Measurements from ENCODE around the gene ELP6. TPM values are rescaled to one million over a fixed set of nuclear protein-coding genes. Genes with fewer than 3 reads are reported as not detected.
A peak's percentile ranks its signal among the peaks of the same experiment; 100 is the strongest.

ELP6 gene
- total RNA-seq (ENCODE audit: low replicate concordance): 25.1 and 51.3 TPM in 2 replicates
- long read RNA-seq, transcript ELP6-201 (7 exons, 1,401 nt): major isoform, 43 of 70 reads
- long read RNA-seq, transcript ELP6-205 (7 exons, 880 nt): minor isoform, 9 of 70 reads
- long read RNA-seq, partial matches to known transcripts: 3 of 70 reads
- long read RNA-seq, other reads (novel, unspliced or antisense): 13 of 70 reads

- peak within 1 kb of the TSS; percentile 96 for H3K27ac Mint-ChIP-seq
- H3K4me3 Mint-ChIP-seq: peak within 1 kb of the TSS; percentile 99
- no peaks in the 10 kb centered on the region for H3K9me3 Mint-ChIP-seq
- no peaks in the 10 kb centered on the region for H3K36me3 Mint-ChIP-seq
- no peaks in the 10 kb centered on the region for H3K27me3 Mint-ChIP-seq
- H3K4me1 Mint-ChIP-seq (ENCODE audit: unreplicated experiment): peaks cover 15% of the 10 kb centered on the region
- DNase-seq (ENCODE audit: extremely low spot score, unreplicated experiment): peak; percentile 97
- peak; percentile 67 for TF ChIP-seq CTCF (conservative IDR thresholded peaks at IDR 0.05)
Measured at GRCh38 chr3:47513125-47513929, at the start of gene ELP6. Gene ELP6 (minus strand): TSS chr3:47513712. CDS start chr3:47513590, 122 bp downstream.

GRCh38 chr3:47556351-47556750, 42.8 kb upstream of the ELP6 start:
- no peak for TF ChIP-seq CTCF (conservative IDR thresholded peaks at IDR 0.05)
- H3K4me1 Mint-ChIP-seq (ENCODE audit: unreplicated experiment): no peaks in the 10 kb centered on the region
- H3K27ac Mint-ChIP-seq: no peak overlapping the region
- H3K9me3 Mint-ChIP-seq: no peaks in the 10 kb centered on the region
- no peaks in the 10 kb centered on the region for H3K36me3 Mint-ChIP-seq
- peaks cover 6% of the 10 kb centered on the region for H3K27me3 Mint-ChIP-seq
- DNase-seq (ENCODE audit: extremely low spot score, unreplicated experiment): no peak
- H3K4me3 Mint-ChIP-seq: no peak overlapping the region

GRCh38 chr3:47554335-47554734, 40.8 kb upstream of the ELP6 start:
- Mint-ChIP-seq H3K27ac (no peak overlapping the region), H3K27me3 (peaks cover 20% of the 10 kb centered on the region), H3K36me3 (no peaks in the 10 kb centered on the region), H3K4me1 (ENCODE audit: unreplicated experiment) (no peaks in the 10 kb centered on the region), H3K9me3 (no peaks in the 10 kb centered on the region), H3K4me3 (no peak overlapping the region)
- DNase-seq (ENCODE audit: extremely low spot score, unreplicated experiment): no peak
- TF ChIP-seq CTCF (conservative IDR thresholded peaks at IDR 0.05): no peak

- H3K4me3 Mint-ChIP-seq: no peak overlapping the region
- H3K4me1 Mint-ChIP-seq (ENCODE audit: unreplicated experiment): no peaks in the 10 kb centered on the region
- TF ChIP-seq CTCF (conservative IDR thresholded peaks at IDR 0.05): no peak
- H3K27ac Mint-ChIP-seq: no peak overlapping the region
- no peaks in the 10 kb centered on the region for H3K36me3 Mint-ChIP-seq
- DNase-seq (ENCODE audit: extremely low spot score, unreplicated experiment): no peak
- H3K9me3 Mint-ChIP-seq: no peaks in the 10 kb centered on the region
- H3K27me3 Mint-ChIP-seq: peaks cover 23% of the 10 kb centered on the region
Measured at GRCh38 chr3:47553407-47553806, 39.9 kb upstream of the ELP6 start.

- Mint-ChIP-seq H3K4me1 (ENCODE audit: unreplicated experiment) (peaks cover 11% of the 10 kb centered on the region), H3K4me3 (no peak overlapping the region), H3K36me3 (no peaks in the 10 kb centered on the region), H3K27ac (no peak overlapping the region), H3K27me3 (no peaks in the 10 kb centered on the region), H3K9me3 (no peaks in the 10 kb centered on the region)
- TF ChIP-seq CTCF (conservative IDR thresholded peaks at IDR 0.05): no peak
- no peak for DNase-seq (ENCODE audit: extremely low spot score, unreplicated experiment)
Measured at GRCh38 chr3:47542471-47543173, 29.1 kb upstream of the ELP6 start.

Data from type B pancreatic cell (in vitro differentiated cells).